CD4-positive, alpha-beta T cell treated with Interleukin-17A for 4 hours (primary cell): ENCODE data around the gene OR2H2.
A peak's percentile ranks its signal among the peaks of the same experiment; 100 is the strongest.

Experiments
- DNase-seq: peaks from one replicate; pipeline ENCODE4 v3.0.0-alpha.2; 2020; ENCODE audit warnings: mixed read lengths

The OR2H2 gene

DNA sequence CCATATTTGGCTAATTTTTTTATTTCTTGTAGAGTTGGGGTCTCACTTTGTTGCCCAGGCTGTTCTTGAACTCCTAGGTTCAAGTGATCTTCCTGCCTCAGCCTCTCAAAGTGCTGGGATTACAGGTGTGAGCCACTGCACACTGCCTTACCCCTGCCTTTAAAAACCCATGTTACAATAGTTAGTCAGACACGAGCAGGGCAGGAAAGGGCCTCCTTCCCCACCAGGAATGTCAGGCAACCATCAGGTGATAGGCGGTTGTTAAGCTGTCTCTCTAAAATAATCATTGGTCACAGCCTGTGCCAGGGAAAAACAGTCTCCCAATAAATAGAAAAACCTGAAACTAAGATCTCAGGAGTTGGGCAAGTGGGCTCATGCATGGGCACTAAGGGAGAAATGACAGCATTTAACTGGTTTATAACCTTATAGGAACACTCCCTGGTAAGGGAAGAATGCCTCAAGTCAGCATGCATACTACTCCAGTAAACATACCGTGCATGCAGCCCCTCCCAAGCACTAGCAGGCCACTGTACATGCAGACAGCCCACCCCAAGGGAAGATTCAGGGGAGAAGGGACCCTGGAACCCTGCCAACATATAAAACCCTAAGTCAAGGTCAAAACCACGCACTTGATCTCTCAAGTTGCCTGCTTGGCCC lies 8.4 kb downstream of the OR2H2 start:
- DNase-seq = no peak

DNA sequence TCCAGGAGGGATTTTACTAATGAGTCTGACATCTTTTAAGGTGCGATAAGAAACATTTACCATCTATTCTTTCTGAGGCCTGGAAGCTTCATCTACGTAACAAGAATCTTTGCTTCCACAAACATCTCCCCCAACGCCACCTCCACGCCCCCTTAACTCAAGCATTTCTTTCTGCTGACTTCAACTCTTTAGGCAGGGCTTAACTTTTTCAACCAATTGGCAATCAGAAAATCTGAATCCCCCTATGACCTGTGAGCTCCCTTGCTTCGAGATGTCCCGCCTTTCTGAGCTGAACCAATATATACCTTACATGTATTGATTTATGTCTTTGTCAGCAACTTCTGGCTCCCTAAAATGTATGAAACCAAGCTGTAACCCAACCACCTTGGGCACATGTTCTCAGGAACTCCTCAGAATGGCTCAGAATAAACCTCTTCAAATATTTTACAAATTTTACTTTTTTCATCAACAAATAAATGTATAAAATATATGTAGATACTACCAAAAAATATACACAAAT lies 11.5 kb downstream of the OR2H2 start:
- DNase-seq = no peak

DNA sequence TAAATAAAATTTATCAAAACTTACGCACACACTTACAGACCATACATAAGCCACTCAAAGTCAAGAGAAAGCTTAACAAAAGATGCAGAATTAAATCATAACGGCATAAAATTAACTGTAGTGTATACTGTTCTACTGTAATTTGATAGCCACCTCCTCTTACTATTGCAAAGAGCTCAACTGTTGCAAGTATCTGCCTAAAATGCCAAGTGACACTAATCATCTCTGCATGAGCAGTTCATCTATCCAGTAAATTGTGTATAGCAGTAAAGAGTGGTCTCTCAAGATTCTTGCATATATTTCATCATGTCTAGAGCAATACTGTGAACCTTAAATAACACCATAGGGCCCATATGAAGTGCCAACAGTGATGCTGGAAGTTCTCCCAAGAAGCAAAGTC lies 12.3 kb downstream of the OR2H2 start:
- DNase-seq = no peak

DNA sequence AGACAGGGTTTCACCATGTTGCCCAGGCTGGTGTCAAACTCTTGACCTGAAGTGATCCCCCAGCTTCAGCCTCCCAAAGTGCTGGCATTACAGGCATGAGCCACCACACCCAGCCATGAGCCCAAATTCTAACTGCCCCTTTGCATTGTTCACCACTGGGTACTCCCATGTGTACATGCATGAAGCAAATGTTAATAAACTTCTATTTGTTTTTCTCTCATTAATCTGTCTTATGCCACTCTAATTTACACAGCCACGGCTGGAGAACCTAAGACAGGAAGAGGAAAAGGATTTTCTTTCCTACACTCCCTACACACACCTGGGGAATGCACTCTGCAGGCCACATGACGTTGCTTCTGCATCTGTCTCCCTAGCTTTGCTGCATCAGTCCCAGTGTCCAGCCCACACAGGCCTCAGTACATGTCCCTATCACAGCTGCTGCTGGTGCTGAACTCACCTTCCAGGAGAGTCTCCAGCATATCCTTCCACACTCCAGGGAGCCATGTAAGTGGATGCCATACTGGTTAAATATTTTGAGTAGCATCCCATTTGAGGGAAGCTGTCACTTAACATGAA lies 13.3 kb downstream of the OR2H2 start:
- no peak for DNase-seq

DNA sequence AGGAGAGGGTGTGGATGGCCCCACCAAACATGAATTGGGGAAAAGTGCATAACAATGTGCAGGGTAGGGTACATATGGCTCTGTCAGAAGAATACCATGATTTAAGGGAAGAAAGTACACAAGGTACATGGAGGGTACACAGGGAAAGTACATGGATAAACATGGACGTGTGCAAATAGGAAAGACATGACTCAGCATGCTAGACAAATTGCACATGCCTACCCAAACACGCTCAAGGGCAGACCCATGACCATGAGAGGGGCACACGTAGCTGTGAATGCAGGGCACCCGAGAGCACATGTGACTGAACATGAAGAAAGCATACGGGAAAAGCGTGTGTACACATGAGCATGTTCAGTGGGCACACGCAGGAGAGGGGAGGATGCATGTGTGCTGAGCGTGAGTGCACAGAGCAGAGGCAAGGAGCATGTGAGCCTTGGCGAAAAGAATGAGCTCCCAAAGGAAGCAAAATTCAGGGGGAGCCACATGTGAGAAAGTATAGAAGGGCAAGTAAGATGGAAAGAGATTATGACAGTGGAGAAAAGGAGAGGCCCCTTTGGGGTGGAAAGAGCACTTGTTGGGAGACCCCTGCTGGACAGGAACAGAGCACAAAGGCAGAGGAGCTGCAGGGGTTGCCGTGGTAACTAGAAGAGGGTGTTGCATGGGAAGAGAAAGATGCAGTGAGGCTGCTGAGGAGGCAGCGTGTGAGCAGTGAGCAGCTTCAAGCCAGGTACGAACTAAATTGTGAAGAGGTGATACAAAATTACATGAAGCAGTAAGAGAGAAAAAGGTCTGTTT lies 17.8 kb downstream of the OR2H2 start:
- DNase-seq = peak; percentile 6

DNA sequence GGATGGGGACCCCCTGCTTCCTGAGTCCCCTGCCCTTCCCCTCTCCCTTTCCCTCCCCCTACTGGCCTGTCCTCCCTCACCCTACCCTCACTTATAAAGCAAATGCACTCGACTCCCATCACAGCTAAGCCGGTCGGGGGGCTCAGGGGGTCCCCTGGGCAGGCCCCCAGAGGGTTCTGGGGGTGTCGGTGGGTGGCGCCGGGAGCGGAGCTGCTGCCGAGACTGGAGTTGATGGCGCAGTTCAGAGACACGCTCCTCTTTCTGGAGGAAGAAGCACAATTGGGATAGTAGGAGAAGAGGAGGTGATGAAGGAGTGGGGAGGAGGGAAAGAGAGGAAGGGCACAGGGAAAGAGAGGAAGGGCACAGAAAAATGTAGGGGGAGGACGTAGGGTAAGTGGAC lies 18.5 kb downstream of the OR2H2 start:
- DNase-seq = no peak

DNA sequence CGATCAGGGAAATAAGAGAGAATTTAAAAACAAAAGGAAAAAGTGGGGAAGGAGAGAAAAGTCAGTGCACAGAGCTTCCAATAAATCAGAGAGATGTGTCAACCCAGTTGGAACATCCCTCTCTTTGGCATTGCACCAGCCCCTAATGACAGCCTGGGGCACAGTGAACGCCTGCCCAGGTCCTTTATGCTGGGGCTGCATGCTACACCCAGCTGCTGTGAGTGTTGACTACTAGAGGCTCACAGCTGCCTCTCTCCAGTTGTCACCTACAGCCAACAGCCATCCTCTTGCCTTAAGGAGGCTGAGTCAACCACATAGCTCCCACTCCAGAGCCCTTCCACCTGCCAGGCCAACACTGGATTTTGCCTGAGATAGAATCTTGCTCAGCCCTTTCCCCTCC lies 19.0 kb downstream of the OR2H2 start:
- no peak for DNase-seq

DNA sequence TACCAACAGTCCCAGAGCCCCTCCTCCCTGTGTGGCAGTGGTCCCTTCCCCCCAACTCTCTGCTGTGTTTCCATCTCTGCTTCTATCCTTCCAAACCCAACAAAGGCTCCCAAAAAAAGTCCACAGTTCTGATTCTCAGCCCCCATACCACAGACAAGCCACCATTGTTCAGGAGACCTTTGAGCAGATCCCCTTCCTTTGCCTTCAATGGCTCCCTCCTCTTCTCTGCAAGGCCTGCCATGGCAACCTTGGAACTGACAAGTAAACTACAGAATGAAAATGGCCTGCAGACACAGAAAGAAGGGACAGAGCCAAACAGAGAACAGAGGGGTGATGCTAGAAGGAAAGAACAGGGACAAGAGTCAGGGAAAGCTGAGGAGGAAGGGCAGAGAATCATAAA lies 23.2 kb downstream of the OR2H2 start:
- DNase-seq = no peak

DNA sequence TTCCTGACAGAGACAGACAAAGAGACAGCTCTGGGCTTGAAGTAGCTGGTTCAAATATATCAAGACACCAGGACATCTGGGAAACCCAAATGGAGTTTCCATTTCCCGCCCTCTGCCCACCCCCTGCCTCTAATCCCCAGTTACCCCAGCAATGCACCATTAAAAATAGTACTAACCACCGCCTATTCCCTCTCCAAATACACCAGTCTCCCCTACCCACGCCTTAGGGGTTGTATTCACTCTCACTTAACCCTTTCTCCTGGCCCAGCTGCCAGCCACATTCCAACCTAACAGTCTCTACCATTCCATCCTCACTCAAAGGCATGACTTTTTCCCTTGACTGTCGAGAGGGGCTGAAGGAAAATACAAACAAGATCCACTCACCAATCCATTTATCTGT lies 25.6 kb downstream of the OR2H2 start:
- no peak for DNase-seq

DNA sequence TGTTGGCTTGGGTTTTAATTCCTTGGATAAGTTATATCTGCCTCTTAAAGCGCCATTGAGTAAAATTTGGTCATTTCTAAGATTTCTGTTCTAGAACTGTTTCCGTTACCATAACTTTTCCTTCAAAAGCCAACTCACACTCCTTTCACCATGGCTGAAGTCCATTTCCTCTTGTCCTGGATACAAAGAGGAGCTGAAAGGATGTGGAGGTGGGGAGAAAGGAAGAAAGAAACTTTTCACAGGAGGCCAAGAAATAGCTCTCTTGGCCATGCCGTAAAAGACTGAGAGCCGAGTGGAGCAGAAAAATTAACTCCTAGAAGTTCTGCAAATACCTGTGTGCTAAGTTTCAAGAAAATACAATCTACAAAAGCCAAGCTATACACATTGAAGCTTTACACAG lies 26.5 kb downstream of the OR2H2 start:
- no peak for DNase-seq

DNA sequence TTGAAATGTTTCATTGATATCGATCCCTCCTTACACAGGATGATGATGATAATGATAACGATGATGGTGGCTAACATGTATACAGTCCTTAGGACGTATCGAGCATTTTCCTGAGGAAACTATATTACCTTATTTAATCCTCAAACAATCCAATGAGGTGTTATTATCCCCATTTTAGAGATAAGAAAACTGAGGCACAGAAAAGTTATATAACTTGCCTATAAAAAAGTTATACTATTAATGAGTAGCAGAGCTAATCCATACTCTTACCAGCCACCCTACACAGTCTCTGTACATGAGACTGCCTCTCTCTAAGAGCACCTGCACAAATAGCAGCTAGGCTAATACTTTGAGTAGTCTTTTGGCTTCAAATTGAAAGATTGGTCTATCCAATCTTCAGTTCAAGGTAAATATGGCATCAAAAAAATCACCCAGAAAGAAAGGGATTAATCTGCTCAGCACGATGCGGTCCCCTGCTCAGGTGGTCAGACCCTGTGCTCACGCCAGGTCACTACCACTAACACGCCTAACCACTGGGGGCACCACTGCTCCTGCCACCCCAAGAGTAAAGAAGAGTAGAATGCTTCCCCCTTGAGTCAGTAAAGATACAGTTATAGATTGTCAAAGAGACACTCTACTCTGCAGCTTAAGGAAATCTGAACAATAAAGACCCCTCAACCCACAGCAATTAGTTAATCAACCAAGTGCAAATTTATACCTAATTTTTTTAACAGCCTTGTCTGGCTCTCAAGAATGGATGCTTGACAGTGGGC lies 33.0 kb downstream of the OR2H2 start:
- peak; percentile 10 for DNase-seq

DNA sequence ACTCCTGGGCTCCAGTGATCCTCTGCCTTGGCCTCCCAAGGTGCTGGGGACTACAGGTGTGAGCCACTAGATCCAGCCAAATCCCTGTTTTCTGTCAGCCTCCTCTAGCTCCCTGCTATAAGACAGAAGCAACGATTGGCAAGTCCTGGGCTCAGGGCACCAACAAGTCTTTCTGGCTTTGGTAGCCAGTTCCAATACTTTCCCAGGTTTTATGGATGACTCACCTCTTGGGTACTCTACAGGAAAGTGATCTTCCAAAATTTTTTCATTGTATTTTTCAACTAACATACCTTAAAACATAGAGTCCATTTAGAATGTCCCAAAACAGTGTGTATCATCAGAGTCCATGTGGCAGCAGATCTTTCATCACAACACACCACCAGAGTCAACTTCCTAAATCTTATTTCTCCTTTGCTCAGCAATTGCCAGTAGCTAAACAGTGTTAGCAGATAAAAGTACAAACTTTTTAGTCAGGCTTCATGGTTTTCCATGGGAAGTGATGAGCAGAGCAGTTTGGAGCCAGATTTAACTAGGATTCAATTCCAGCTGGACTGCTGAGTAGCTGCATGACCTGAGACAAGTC lies 34.7 kb downstream of the OR2H2 start:
- no peak for DNase-seq

DNA sequence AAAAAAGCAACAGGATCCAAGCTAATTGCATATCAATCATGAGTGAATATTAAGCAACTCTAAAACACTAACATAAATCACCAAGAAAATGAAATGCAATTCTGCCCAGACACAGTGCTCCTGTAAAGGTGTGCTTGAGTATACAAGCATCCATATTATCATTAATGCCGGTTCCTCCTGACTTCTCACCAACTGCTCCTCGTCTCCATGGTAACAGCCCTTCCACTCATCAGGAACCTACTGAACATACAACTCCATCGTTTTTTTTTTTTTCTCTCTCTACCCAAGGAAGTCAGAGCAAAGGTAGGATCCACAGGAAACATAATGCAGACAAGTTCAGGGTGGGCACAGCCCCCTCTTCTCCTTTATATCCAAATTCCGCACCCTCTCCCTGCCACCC lies 35.7 kb downstream of the OR2H2 start:
- DNase-seq = no peak

DNA sequence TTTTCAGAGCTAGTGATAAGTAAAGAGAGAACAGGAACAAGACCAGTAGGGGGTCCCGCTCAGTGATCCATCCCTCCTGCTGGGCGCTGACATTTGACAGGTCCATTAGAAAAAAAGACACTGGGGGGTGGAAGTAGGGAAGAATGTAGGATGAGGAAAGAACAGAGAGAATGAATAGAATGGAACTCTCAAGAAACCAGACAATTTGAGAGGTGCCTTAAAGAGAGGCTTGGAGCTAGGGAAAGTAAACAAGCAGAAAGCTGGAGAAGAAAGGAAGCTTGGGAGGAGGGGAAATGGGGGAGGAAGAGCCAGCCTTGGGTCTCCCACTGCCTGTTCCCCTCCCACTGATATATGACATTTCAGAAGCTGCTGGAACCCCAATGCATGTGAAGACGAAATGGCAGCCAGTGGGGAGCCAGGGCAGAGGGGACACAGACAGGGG lies 39.6 kb downstream of the OR2H2 start:
- no peak for DNase-seq

DNA sequence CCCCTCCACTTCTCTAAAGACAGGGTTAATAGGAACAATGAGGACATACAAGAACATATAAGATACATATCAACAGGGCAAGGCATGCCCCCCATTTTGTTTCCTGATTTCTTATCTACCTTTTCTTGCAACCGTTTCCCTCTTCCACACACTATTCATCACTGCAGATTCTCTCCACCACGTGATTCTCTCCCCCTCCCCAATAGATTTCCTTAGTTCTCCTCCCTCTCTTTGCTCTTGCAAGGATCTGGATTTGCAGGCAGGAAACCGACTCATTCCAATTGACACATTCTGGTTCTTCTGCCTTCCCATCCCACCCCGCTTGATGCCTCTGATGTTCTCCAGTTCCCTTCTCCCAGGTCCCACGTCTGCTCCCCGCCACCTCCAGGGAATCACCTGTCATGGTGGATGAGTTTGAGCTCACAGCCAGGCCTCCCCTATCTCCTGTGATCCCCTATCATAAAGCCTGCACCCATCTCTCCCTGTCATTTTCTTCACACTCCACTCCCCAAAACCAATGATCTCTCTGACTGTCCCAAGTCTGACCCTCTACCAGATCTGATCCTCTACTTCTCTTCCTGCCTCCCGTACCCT lies 40.5 kb downstream of the OR2H2 start:
- DNase-seq = no peak

DNA sequence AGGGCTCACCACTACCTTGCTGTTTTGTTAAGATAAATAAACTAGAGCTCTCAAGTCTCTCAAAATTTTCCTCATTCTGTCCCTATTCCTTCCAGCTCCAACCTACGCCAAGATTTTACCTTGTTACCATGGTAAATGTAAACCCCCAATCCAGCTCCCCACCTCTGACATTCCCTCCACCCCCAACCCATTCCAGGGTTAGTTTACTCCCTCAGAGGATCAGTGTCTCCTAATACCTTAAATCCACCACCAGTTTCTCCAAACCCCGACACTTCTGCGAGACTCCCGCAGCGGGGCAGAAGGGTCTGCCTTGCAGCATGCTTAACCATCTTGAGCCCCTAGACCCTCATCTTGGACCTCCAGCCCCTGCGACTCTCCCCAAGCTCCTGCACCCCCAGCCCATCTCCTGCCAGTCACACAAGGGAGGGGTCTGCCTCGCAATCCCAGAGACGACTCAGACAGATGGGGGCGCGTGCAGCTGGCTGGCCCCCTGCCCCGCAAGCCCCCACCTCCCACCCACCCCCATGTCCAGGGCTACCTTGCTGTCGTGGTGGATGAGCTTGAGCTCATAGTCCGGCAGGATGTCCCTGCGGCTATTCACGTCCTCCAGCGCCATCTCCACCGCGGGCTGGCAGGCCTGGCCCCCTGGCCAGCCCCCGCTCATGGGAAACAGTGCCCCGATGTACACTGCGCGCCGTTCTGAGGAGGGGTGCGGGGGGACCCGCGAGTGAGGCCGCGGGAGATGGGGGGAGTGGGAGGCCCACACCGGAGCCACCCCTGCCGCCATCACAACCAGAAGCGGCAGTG lies 42.2 kb downstream of the OR2H2 start:
- no peak for DNase-seq

DNA sequence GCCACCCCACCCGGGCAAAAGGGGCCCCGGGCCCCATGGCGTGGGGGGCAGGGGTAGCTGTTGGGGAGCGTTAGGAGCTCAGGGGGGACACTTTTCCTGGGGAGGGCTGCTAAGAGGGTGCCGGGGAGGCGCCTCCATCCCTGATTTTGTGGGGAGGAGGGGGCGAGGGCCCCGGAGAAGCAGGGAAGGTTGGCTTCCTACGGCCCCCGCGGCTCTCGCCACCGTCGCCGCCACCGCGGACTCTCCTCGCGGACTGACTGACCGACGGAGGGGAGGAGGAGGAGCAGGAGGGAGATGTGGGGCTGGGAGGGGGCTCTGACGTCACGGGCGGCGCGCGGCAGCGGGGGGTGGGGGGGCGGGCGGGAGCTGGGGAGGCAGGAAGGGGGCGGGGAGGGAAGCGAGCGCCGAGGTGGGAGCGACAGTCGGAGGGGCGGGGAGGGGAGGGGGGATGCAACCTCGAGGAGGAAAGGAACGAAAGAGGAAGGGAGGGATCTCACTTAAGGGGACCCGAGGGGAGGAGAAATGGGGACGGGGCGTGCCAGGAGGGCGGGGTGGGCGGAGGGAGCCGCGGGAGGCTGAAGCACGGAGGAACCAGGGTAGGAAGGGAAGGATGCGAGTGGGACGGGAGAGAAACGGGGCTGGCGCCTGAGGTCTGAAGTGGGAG lies 43.0 kb downstream of the OR2H2 start:
- DNase-seq = peak; percentile 80

DNA sequence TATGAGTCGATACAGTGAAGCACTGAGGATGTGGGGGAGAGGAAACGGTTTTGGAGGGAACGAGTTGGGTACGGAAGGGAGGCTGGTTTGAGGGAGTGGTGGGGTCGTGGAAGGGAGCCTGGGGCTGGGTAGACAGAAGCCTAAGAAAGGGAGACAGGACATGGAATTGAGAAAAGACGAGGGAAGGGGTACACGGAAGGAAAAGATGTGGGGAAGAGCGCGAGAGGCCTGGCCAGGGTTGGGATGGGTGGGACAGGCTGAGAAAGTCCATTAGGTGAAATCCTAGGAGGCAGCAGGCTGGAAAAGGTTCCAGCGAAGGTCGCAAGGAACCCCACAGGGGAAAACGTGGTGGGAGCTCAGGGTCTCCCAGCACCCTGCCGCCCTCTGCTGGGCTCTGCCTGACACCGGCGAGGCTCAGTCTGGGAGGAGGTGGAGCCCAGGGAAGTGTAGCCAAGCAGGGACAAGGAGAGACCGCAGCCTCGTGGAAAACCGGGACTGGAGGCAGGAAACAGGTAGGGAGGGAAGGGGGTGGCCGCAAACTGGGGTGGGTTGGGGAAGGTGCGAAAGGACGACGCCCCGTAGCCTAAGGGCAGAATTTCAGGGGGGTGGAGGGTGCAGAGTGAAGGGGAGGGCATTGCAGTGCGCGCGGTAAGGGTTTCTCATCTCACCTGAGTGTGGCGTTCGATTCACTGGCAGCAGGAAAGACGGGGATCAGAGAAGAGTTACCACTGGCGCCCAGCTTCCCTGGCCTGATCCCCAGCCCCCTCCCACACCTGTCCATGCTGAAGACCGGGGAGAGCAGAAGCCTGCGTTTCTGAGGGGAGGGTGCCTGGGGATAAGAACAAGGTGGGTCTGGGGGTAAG lies 43.7 kb downstream of the OR2H2 start:
- peak; percentile 72 for DNase-seq

DNA sequence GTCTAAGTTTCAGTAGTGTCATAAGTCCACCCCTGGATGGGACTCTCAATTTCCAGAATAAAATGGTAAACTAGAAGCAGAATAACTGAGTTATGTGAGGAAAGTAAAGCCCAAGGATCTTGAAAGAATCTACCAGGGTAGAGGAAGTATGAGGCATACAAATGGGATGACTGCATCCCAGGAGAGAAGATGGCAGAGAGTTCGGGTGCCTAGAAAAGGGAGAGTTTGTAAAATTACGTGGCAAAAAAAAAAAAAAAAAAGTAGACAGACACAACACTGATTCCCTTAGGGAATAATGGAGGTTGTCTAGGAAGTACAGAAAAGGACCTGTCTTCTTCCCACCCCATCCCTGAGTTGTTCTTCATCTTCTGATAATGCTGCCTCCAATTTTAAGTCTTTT lies 44.6 kb downstream of the OR2H2 start:
- no peak for DNase-seq

DNA sequence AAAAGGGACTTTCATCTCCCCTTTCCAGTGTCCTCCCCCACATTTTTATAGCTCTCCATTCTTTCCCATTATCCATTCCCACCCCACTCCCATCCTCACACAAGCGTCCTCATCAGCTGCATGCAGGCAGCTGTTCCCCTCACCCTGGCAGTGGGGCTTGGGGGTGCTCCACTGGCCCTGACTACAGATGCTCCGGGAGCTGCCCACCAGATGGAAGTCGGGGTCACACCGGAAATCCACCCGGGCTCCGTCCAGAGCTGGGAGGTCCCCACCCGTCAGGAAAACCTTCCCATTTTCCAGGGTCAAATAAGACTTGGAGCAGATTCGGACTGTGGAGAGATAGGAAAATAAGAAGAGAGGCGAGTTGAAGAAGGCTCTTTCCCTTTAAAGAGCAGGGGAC lies 45.4 kb downstream of the OR2H2 start:
- no peak for DNase-seq
